H9 (cell line): Measurements from ENCODE around the gene SMARCA1. TPM values are rescaled to one million over a fixed set of nuclear protein-coding genes. Genes with fewer than 3 reads are reported as not detected.
A peak's percentile ranks its signal among the peaks of the same experiment; 100 is the strongest.

Experiments
- DNase-seq: peaks from one replicate; pipeline ENCODE4 v3.0.0-alpha.2; 2017
- H2AFZ ChIP-seq: one replicate; pipeline ENCODE4 v1.6.1; 2013; ENCODE audit warnings: mild to moderate bottlenecking, low read length, control low read depth, moderate library complexity
- H2AK5ac ChIP-seq: 2 replicates; pipeline ENCODE4 v1.6.1; 2013; ENCODE audit warnings: low read length, control low read depth, mixed read lengths; ENCODE audit not compliant: insufficient read length
- H2BK120ac ChIP-seq: one replicate; pipeline ENCODE4 v1.6.1; 2013; ENCODE audit warnings: low read depth, mild to moderate bottlenecking, low read length, control low read depth, inconsistent platforms; ENCODE audit not compliant: poor library complexity, severe bottlenecking
- H2BK12ac ChIP-seq: 2 replicates; pipeline ENCODE4 v1.6.1; 2013; ENCODE audit warnings: low read length, control low read depth, mixed read lengths, low read depth; ENCODE audit not compliant: insufficient read length
- H2BK15ac ChIP-seq: 2 replicates; pipeline ENCODE4 v1.6.1; 2013; ENCODE audit warnings: low read depth, low read length, control low read depth
- H2BK20ac ChIP-seq: one replicate; pipeline ENCODE4 v1.6.1; 2013; ENCODE audit warnings: low read depth, mild to moderate bottlenecking, low read length, control low read depth, inconsistent platforms; ENCODE audit not compliant: poor library complexity, severe bottlenecking
- H2BK5ac ChIP-seq: 2 replicates; pipeline ENCODE4 v1.6.1; 2013; ENCODE audit warnings: low read length, control low read depth, mixed read lengths; ENCODE audit not compliant: insufficient read length
- H3K14ac ChIP-seq: 2 replicates; pipeline ENCODE4 v1.6.1; 2013; ENCODE audit warnings: low read length, control low read depth; ENCODE audit not compliant: insufficient read depth
- H3K18ac ChIP-seq: 2 replicates; pipeline ENCODE4 v1.6.1; 2013; ENCODE audit warnings: low read depth, mild to moderate bottlenecking, mixed read lengths, low read length, control low read depth; ENCODE audit not compliant: insufficient read length
- H3K23ac ChIP-seq: 2 replicates; pipeline ENCODE4 v1.6.1; 2013; ENCODE audit warnings: low read length, control low read depth, mixed read lengths, low read depth; ENCODE audit not compliant: insufficient read length
- H3K23me2 ChIP-seq: 2 replicates; pipeline ENCODE4 v1.6.1; 2013; ENCODE audit warnings: low read depth, mild to moderate bottlenecking, mixed read lengths, low read length, control low read depth; ENCODE audit not compliant: insufficient read length, poor library complexity, severe bottlenecking
- H3K27ac ChIP-seq: 2 replicates; pipeline ENCODE4 v1.5.1; 2013; ENCODE audit warnings: low read length, control low read depth, mixed read lengths, low read depth; ENCODE audit not compliant: insufficient read length
- H3K27me3 ChIP-seq: 2 replicates; pipeline ENCODE4 v1.6.1; 2013; ENCODE audit warnings: low read length, control low read depth, inconsistent platforms; ENCODE audit not compliant: insufficient read depth
- H3K4ac ChIP-seq: 2 replicates; pipeline ENCODE4 v1.6.1; 2013; ENCODE audit warnings: low read depth, mild to moderate bottlenecking, control low read depth, inconsistent platforms, low read length, moderate library complexity
- H3K4me1 ChIP-seq: 2 replicates; pipeline ENCODE4 v1.6.1; 2013; ENCODE audit warnings: low read length, control low read depth, inconsistent platforms; ENCODE audit not compliant: insufficient read depth
- H3K4me2 ChIP-seq: 2 replicates; pipeline ENCODE4 v1.6.1; 2013; ENCODE audit warnings: low read length, control low read depth, mixed read lengths; ENCODE audit not compliant: insufficient read length, insufficient read depth
- H3K56ac ChIP-seq: 2 replicates; pipeline ENCODE4 v1.6.1; 2013; ENCODE audit warnings: low read depth, mild to moderate bottlenecking, mixed read lengths, low read length, control low read depth; ENCODE audit not compliant: insufficient read length
- H3K79me1 ChIP-seq: 2 replicates; pipeline ENCODE4 v1.6.1; 2013; ENCODE audit warnings: low read depth, mild to moderate bottlenecking, moderate library complexity, low read length, control low read depth, inconsistent platforms; ENCODE audit not compliant: insufficient read depth, poor library complexity, severe bottlenecking
- H3K79me2 ChIP-seq: 2 replicates; pipeline ENCODE4 v1.6.1; 2013; ENCODE audit warnings: low read length, control low read depth, inconsistent platforms; ENCODE audit not compliant: insufficient read depth
- H3K9ac ChIP-seq: 2 replicates; pipeline ENCODE4 v1.6.1; 2013; ENCODE audit warnings: low read length, control low read depth, mixed read lengths; ENCODE audit not compliant: insufficient read length; ENCODE audit errors: extremely low read depth
- H3K9me3 ChIP-seq: one replicate; pipeline ENCODE4 v1.6.1; 2013; ENCODE audit warnings: low read depth, low read length, inconsistent platforms; ENCODE audit not compliant: control insufficient read depth
- H3T11ph ChIP-seq: one replicate; pipeline ENCODE4 v1.6.1; 2013; ENCODE audit warnings: mild to moderate bottlenecking, low read length, control low read depth, inconsistent platforms
- H4K20me1 ChIP-seq: one replicate; pipeline ENCODE4 v1.6.1; 2013; ENCODE audit not compliant: control insufficient read depth, insufficient read length, insufficient read depth
- H4K5ac ChIP-seq: 2 replicates; pipeline ENCODE4 v1.6.1; 2013; ENCODE audit warnings: low read depth, mild to moderate bottlenecking, mixed read lengths, low read length, control low read depth; ENCODE audit not compliant: insufficient read length
- H4K8ac ChIP-seq: replicated peaks from 2 replicates; pipeline ENCODE4 v1.6.1; 2013; ENCODE audit warnings: low read length, control low read depth, mixed read lengths, low read depth; ENCODE audit not compliant: insufficient read length
- H4K91ac ChIP-seq: 2 replicates; pipeline ENCODE4 v1.6.1; 2013; ENCODE audit warnings: low read depth, mild to moderate bottlenecking, moderate library complexity, mixed read lengths, low read length, control low read depth; ENCODE audit not compliant: insufficient read length
- H3K27ac Mint-ChIP-seq, 3 experiments: 2 replicates in 2 of 3; 3 replicates in 1 of 3; pipeline ENCODE4 v1.8.0; 2020 to 2021; ENCODE audit warnings: mixed read lengths in 3 of 3, mild to moderate bottlenecking in 1 of 3, moderate library complexity in 1 of 3
- H3K27me3 Mint-ChIP-seq: 2 replicates; pipeline ENCODE4 v1.8.0; 2021; ENCODE audit warnings: low read depth, mild to moderate bottlenecking, moderate library complexity, mixed read lengths
- H3K36me3 Mint-ChIP-seq, 3 experiments: 2 replicates in 2 of 3; 3 replicates in 1 of 3; pipeline ENCODE4 v1.8.0; 2020 to 2021; ENCODE audit warnings: low read depth in 3 of 3, mixed read lengths in 3 of 3; ENCODE audit not compliant: insufficient read depth in 1 of 3
- H3K4me1 Mint-ChIP-seq, 2 experiments: 2 replicates each; pipeline ENCODE4 v1.8.0; 2020; ENCODE audit warnings: mixed read lengths in 2 of 2
- H3K4me3 Mint-ChIP-seq, 2 experiments: 2 replicates in 1 of 2; 3 replicates in 1 of 2; pipeline ENCODE4 v1.8.0; 2020 to 2021; ENCODE audit warnings: mild to moderate bottlenecking in 2 of 2, mixed read lengths in 2 of 2, moderate library complexity in 1 of 2
- H3K9me3 Mint-ChIP-seq, 2 experiments: 2 replicates in 1 of 2; 3 replicates in 1 of 2; pipeline ENCODE4 v1.8.0; 2020; ENCODE audit warnings: mild to moderate bottlenecking in 2 of 2, mixed read lengths in 2 of 2, moderate library complexity in 1 of 2
- WGBS: extraction: QIAGEN DNeasy Blood & Tissue Kit; methylation state at CpG from one replicate; pipeline ENCODE4 v1.1.7; 2013; ENCODE audit warnings: missing lambda C conversion rate, low lambda C conversion rate, mixed read lengths; ENCODE audit not compliant: insufficient read length; ENCODE audit errors: extremely low coverage; 5-methylcytosine and 5-hydroxymethylcytosine counted together
- total RNA-seq: library from RNA; stranded (reverse); gene quantifications from 2 replicates; pipeline ENCODE4 v1.2.1, GENCODE V29; 2021
- TF ChIP-seq, protein P1 (sequence below): fragments of 200-600 bp; sonication (generic); conservative IDR thresholded peaks from 3 replicates; pipeline ENCODE4 v1.8.0; 2021; ENCODE audit warnings: antibody characterized with exemption, mild to moderate bottlenecking

The SMARCA1 gene
- total RNA-seq, 1 experiment from 2014 or later = 105 TPM

DNA sequence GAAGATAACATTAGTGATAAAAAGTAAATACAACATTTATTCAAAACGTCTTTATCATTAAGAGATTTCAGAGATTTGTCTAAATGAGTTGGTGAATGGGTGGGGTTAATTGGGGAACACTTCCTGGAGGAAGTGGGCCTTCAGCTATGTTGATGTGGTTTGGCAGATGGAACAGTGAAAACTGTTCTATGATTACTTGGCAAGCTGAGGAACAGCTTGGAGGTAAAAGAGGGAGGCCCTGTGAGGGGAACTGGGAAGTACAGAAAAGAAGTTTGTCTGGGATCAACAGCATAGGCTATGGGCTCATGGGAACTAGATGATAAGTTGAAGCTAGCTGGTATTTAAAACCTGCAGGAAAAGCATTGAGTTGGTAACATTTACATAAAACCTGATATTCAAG is 42.8 kb upstream of the SMARCA1 start:
- no peak overlapping the region for H3K27ac ChIP-seq
- Mint-ChIP-seq H3K27me3 (no peaks in the 10 kb centered on the region), H3K9me3 (no peaks in the 10 kb centered on the region; a peak in 1 of 5 replicates), H3K27ac (peak overlapping the region in 1 of 3 experiments; percentile 82; a peak in 2 of 7 replicates), H3K4me3 (no peak overlapping the region), H3K36me3 (peaks cover 38 to 77% (median 68%) of the 10 kb centered on the region in 3 experiments), H3K4me1 (peaks cover 10 to 12% of the 10 kb centered on the region in 2 experiments)
- no peaks in the 10 kb centered on the region for H3K23me2 ChIP-seq
- H4K91ac ChIP-seq = no peak overlapping the region
- no peaks in the 10 kb centered on the region for H3K79me1 ChIP-seq
- no peak for DNase-seq
- H2BK15ac ChIP-seq = no peak overlapping the region
- H2AK5ac ChIP-seq = no peak overlapping the region
- no peak overlapping the region for H4K8ac ChIP-seq
- no peak overlapping the region for H3K4me2 ChIP-seq
- H3K18ac ChIP-seq = no peak overlapping the region
- H3T11ph ChIP-seq = no peak overlapping the region
- H2BK12ac ChIP-seq = no peak overlapping the region
- H3K14ac ChIP-seq = no peak overlapping the region
- no peak overlapping the region for H2BK120ac ChIP-seq
- H2AFZ ChIP-seq = no peak overlapping the region
- no peaks in the 10 kb centered on the region for H4K20me1 ChIP-seq
- no peak overlapping the region for H3K9ac ChIP-seq
- H3K4me1 ChIP-seq = no peaks in the 10 kb centered on the region
- no peak overlapping the region for H3K56ac ChIP-seq
- no peaks in the 10 kb centered on the region for H3K27me3 ChIP-seq
- no peaks in the 10 kb centered on the region for H3K9me3 ChIP-seq
- TF ChIP-seq, protein P1, sequence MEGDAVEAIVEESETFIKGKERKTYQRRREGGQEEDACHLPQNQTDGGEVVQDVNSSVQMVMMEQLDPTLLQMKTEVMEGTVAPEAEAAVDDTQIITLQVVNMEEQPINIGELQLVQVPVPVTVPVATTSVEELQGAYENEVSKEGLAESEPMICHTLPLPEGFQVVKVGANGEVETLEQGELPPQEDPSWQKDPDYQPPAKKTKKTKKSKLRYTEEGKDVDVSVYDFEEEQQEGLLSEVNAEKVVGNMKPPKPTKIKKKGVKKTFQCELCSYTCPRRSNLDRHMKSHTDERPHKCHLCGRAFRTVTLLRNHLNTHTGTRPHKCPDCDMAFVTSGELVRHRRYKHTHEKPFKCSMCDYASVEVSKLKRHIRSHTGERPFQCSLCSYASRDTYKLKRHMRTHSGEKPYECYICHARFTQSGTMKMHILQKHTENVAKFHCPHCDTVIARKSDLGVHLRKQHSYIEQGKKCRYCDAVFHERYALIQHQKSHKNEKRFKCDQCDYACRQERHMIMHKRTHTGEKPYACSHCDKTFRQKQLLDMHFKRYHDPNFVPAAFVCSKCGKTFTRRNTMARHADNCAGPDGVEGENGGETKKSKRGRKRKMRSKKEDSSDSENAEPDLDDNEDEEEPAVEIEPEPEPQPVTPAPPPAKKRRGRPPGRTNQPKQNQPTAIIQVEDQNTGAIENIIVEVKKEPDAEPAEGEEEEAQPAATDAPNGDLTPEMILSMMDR = no peak
- no peak overlapping the region for H4K5ac ChIP-seq
- H3K4ac ChIP-seq = no peak overlapping the region
- no CpG with 5 or more reads among the region's 1 CpG for WGBS
- no peaks in the 10 kb centered on the region for H3K79me2 ChIP-seq
- no peak overlapping the region for H2BK5ac ChIP-seq
- no peak overlapping the region for H2BK20ac ChIP-seq
- no peak overlapping the region for H3K23ac ChIP-seq
